ENCODE measurements around the gene PML.

PML gene

DNA sequence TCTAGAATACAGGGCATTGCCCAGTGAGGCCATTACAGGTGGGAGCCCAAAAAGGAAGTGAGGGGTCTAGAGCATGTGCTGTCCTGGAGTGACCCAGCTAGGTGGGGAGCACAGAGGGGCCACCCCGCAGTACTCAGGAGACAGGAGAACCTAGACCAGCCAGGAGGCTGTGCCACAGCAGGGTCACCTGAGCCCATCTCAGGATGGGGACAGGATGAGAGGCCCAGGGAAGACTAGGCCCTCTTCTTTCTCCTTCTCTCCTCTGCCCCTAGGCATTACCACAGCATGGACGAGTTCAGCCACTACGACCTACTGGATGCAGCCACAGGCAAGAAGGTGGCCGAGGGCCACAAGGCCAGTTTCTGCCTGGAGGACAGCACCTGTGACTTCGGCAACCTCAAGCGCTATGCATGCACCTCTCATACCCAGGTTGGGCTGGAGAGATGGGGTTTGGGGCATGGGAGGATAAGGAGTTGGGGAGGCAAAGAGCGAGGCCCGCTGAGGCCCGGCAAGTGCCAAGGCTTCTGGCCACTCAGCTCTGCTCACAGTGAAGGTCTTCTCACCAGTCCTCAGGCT lies 47.6 kb upstream of the PML start:
- no peaks in the 10 kb centered on the region for H4K20me1 ChIP-seq (ENCODE audit: insufficient read depth, low read length, poor library complexity, severe bottlenecking)
- H3K79me2 ChIP-seq (ENCODE audit: insufficient read depth, low read length) = no peaks in the 10 kb centered on the region
- H3K4me1 ChIP-seq (ENCODE audit: insufficient read depth, low read length, poor library complexity, severe bottlenecking) = peaks cover 42% of the 10 kb centered on the region
- no peaks in the 10 kb centered on the region for H3F3A ChIP-seq (ENCODE audit: low read depth)
- H3K9me3 ChIP-seq (ENCODE audit: insufficient read depth, low read depth, low read length) = no peaks in the 10 kb centered on the region
- no peak for TF ChIP-seq EZH2phosphoT487 (IDR thresholded peaks at IDR 0.05; ENCODE audit: borderline replicate concordance)
- TF ChIP-seq, protein P1, sequence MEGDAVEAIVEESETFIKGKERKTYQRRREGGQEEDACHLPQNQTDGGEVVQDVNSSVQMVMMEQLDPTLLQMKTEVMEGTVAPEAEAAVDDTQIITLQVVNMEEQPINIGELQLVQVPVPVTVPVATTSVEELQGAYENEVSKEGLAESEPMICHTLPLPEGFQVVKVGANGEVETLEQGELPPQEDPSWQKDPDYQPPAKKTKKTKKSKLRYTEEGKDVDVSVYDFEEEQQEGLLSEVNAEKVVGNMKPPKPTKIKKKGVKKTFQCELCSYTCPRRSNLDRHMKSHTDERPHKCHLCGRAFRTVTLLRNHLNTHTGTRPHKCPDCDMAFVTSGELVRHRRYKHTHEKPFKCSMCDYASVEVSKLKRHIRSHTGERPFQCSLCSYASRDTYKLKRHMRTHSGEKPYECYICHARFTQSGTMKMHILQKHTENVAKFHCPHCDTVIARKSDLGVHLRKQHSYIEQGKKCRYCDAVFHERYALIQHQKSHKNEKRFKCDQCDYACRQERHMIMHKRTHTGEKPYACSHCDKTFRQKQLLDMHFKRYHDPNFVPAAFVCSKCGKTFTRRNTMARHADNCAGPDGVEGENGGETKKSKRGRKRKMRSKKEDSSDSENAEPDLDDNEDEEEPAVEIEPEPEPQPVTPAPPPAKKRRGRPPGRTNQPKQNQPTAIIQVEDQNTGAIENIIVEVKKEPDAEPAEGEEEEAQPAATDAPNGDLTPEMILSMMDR (conservative IDR thresholded peaks at IDR 0.05; ENCODE audit: low read length) = no peak
- no peak overlapping the region for H3K4me2 ChIP-seq (ENCODE audit: low read depth, low read length, poor library complexity, severe bottlenecking)
- H3K4me3 ChIP-seq (ENCODE audit: low read length, poor library complexity, severe bottlenecking) = no peak overlapping the region
- no peak overlapping the region for H2AFZ ChIP-seq (ENCODE audit: low read length)
- no peak overlapping the region for H3K9ac ChIP-seq (ENCODE audit: low read depth, low read length, poor library complexity, severe bottlenecking)
- no peaks in the 10 kb centered on the region for H3K9me2 ChIP-seq (replicated peaks; ENCODE audit: low read depth, low read length)
- H3K27me3 ChIP-seq (ENCODE audit: insufficient read depth, low read length, poor library complexity, severe bottlenecking) = no peaks in the 10 kb centered on the region
- H3K36me3 ChIP-seq (ENCODE audit: insufficient read depth, low read length) = no peaks in the 10 kb centered on the region

DNA sequence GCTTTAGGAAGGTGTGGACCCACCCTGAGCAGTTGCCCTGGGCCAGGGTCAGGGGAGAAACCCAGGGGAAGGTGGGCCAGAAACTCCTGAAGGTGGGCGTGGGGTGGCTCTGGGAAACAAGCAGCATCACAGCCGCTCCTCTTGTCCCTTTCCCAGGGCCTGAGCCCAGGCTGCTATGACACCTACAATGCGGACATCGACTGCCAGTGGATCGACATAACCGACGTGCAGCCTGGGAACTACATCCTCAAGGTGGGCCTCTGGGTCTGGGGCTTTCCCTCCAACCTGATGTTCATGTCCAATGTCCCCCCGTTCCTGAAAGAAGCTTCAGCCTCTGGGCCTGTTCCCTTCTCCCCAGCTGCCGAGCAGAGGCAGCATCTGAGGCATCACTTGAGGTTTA lies 46.9 kb upstream of the PML start:
- TF ChIP-seq, protein P1 (conservative IDR thresholded peaks at IDR 0.05; ENCODE audit: low read length) = no peak
- no peak for TF ChIP-seq EZH2phosphoT487 (IDR thresholded peaks at IDR 0.05; ENCODE audit: borderline replicate concordance)
- no peaks in the 10 kb centered on the region for H4K20me1 ChIP-seq (ENCODE audit: insufficient read depth, low read length, poor library complexity, severe bottlenecking)
- no peak overlapping the region for H3K9ac ChIP-seq (ENCODE audit: low read depth, low read length, poor library complexity, severe bottlenecking)
- H3F3A ChIP-seq (ENCODE audit: low read depth) = no peaks in the 10 kb centered on the region
- H3K4me2 ChIP-seq (ENCODE audit: low read depth, low read length, poor library complexity, severe bottlenecking) = no peak overlapping the region
- no peak overlapping the region for H3K4me3 ChIP-seq (ENCODE audit: low read length, poor library complexity, severe bottlenecking)
- H3K9me2 ChIP-seq (replicated peaks; ENCODE audit: low read depth, low read length) = no peaks in the 10 kb centered on the region
- no peaks in the 10 kb centered on the region for H3K9me3 ChIP-seq (ENCODE audit: insufficient read depth, low read depth, low read length)
- H3K79me2 ChIP-seq (ENCODE audit: insufficient read depth, low read length) = no peaks in the 10 kb centered on the region
- no peaks in the 10 kb centered on the region for H3K27me3 ChIP-seq (ENCODE audit: insufficient read depth, low read length, poor library complexity, severe bottlenecking)
- peaks cover 39% of the 10 kb centered on the region for H3K4me1 ChIP-seq (ENCODE audit: insufficient read depth, low read length, poor library complexity, severe bottlenecking)
- no peaks in the 10 kb centered on the region for H3K36me3 ChIP-seq (ENCODE audit: insufficient read depth, low read length)
- no peak overlapping the region for H2AFZ ChIP-seq (ENCODE audit: low read length)

DNA sequence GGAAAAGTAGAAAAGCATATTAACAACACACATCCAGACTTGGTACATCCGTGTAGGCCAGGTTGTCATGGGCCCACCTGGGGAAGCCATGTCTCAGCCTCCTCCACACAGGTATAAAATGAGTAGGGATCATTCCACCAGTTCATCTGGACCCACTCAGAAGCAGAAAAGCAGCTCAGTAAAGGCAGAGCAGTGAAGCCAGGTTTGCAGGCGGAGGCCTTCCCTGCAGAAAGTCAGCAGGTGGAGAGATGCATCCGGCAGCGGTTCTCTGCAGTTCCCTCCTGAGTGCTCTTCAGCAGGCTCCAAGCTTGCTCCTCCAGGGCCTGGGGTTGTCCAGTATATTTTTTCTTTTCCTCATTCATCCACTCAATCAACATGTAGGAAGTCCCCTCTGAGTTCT lies 46.1 kb upstream of the PML start:
- Histone ChIP-seq H3K4me2 (ENCODE audit: low read depth, low read length, poor library complexity, severe bottlenecking) (no peak overlapping the region), H3F3A (ENCODE audit: low read depth) (no peaks in the 10 kb centered on the region), H2AFZ (ENCODE audit: low read length) (no peak overlapping the region), H3K79me2 (ENCODE audit: insufficient read depth, low read length) (no peaks in the 10 kb centered on the region), H3K4me1 (ENCODE audit: insufficient read depth, low read length, poor library complexity, severe bottlenecking) (peaks cover 32% of the 10 kb centered on the region), H3K9ac (ENCODE audit: low read depth, low read length, poor library complexity, severe bottlenecking) (no peak overlapping the region), H4K20me1 (ENCODE audit: insufficient read depth, low read length, poor library complexity, severe bottlenecking) (no peaks in the 10 kb centered on the region), H3K4me3 (ENCODE audit: low read length, poor library complexity, severe bottlenecking) (no peak overlapping the region), H3K9me3 (ENCODE audit: insufficient read depth, low read depth, low read length) (no peaks in the 10 kb centered on the region), H3K36me3 (ENCODE audit: insufficient read depth, low read length) (no peaks in the 10 kb centered on the region), H3K27me3 (ENCODE audit: insufficient read depth, low read length, poor library complexity, severe bottlenecking) (no peaks in the 10 kb centered on the region), H3K9me2 (replicated peaks; ENCODE audit: low read depth, low read length) (no peaks in the 10 kb centered on the region)
- TF ChIP-seq, protein P1 (conservative IDR thresholded peaks at IDR 0.05; ENCODE audit: low read length) = no peak
- TF ChIP-seq EZH2phosphoT487 (IDR thresholded peaks at IDR 0.05; ENCODE audit: borderline replicate concordance) = no peak

Data from Loucy (cell line).